NCI-H2196 treated with DMSO at 0.1 percent for 48 hours (cell line): Measurements from ENCODE around the gene CERS3.
"Not testable (repeated sequence)": the region's sequence is repeated elsewhere in the genome, so short reads cannot be mapped to it uniquely, and the experiment has no call there.

Source experiments
- DNase-seq: peaks from one replicate; lab custom pipeline; 2025; ENCODE audit not compliant: unreplicated experiment; lab: John Stamatoyannopoulos, UW

CERS3 gene

GRCh38 chr15:100468285-100468684, 60.5 kb downstream of the CERS3 start:
- DNase-seq, result no peak

DNA sequence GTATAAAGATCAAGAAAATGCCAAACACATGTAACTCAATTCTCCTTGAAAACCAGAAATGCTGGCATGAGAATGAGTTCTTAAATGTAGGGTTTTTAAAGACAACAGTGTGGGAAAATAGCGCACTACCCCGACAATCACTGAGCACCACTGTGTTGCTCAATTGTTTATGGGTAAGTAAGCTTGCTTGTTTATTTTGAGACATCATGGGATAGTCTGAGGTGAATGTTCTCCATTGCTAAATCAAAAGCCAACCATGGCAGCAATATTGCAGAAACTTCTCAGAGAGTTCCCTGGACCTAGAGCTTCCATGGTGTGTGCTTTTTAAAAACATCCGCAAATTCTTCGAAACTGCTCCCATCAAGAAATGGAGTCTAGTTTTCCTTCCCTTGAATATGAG, 62.7 kb downstream of the CERS3 start:
- DNase-seq, result no peak

DNA sequence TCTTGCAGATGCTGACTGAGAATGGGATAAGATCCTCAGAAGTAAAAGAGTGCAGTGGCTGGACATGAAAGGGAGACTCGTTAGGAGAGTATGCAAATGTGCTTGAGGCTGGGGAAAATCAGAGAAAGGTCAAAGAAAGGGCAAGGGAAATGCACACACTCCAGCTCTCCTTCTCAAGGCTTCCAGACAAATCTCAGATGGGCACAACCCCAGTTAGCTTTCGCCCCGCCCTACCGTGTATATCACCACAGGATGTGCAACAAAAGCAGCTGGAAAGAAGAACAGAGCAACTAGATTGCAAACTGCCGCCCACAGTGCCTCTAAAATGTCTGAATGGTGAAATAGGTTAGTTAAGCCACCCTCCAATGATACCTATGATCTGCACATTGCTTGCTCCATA, 63.9 kb downstream of the CERS3 start:
- DNase-seq, result no peak

- DNase-seq, result no peak
Observed at GRCh38 chr15:100464256-100464655, 64.5 kb downstream of the CERS3 start.

- DNase-seq, result no peak
Observed at GRCh38 chr15:100463515-100463914, 65.2 kb downstream of the CERS3 start.

DNA sequence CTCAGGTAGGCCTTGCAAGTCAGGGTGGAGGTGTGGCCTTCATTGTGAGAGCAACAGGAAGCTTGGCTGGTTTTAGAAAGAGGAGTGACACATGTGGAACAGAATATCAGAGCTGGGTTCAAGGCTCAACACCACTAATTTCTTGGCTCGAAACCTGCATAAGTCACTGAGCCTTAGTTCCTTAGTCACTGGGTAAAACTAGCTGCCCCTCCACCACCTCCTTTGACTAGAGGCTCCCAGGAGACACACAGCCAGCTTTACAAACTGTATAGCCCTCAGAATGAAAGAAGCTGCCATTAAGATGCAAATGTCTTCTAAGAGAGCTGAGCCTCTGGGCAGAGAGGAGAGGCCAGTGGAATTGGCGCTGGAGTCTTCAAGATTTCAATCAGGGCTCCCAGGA, 67.7 kb downstream of the CERS3 start:
- no peak for DNase-seq

- DNase-seq, result no peak
Observed at GRCh38 chr15:100457201-100457600, 71.5 kb downstream of the CERS3 start.

DNA sequence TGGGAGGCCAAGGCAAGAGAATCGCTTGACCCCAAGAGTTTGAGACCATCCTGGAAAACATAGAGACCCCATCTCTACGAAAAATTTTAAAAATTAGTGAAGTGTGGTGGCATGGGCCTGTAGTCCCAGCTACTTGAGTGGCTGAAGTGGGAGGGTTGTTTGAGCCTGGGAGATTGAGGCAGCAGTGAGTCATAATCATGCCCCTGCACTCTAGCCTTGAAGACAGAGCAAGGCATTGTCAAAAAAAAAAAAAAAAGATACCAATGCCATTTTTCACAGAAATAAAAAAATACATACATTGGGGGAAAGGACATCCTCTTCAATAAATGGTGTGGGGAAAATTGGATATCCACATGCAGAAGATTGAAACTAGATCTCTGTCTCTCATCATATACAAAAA, 74.6 kb downstream of the CERS3 start:
- no peak for DNase-seq

DNA sequence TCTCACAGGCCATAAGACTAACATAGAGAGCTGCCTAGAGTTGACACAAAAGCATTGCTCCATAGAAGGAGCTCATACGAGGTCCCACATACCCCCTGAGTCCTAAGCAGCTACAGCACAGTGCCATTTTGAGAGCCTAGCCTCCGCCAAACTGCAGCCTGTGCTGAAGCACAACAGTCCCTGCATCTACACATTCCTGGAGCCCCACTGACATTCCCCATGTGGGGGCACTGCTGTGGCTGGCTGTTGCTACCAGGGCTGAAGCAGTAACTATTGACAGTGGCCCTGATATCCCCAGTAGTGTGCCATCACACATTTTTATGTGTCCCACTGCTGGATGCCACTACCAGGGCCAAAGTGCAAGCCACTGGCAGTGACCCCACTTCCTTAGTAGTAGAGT, 80.3 kb downstream of the CERS3 start:
- DNase-seq, result no peak

DNA sequence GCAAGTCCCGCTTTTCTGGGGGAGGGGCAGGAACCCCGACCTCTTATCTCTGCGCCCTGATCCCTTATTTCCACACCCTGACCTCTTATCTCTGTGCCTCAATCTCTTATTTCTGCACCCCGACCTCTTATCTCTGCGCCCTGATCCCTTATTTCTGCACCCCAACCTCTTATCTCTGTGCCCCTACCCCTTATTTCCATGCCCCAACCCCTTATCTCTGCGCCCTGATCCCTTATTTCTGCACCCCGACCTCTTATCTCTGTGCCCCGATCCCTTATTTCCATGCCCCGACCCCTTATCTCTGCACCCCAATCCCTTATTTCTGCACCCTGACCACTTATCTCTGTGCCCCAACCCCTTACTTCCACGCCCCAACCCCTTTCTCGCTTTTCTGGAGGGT, 87.7 kb downstream of the CERS3 start:
- DNase-seq, result not testable (repeated sequence)

- DNase-seq, result no peak
Observed at GRCh38 chr15:100439514-100439913, 89.2 kb downstream of the CERS3 start.

DNA sequence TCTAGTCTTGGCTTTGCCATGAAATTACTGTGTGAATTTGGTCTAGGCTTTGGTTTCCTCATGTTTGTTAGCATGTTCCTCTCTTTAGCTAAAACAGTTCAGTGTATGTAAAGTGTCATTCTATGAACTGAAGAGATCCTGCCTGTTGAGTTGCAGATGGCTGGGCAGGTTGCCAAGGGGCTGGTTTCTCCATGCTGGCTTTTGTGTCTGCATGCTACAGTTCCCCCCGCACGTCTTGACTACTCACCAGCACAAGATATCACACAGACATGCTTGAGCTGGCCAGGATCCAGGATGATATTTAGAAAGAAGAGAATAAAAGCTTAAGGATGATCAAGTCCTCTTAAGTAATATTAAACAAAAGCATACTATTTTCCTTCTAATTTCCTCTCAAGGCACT, 90.2 kb downstream of the CERS3 start:
- DNase-seq, result no peak

DNA sequence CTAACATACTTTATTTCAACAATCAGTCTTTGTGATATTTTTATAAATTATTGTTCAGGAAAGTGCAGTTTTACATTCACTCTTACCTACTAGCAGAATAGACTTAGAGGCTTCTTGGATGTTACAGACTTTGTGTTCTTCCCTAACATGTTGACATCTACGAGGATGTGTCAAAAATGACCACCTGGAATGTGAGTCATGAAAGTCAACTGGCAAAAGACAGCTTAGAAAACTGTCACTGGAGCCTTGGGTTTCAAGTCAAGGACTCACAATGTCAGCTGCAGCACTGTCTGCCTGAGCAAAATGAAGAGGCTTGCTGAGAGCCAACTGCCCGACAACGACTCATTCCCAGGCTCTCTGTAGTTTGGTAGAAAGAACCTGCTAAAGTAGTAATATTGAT, 91.5 kb downstream of the CERS3 start:
- DNase-seq, result no peak

- no peak for DNase-seq
Observed at GRCh38 chr15:100434561-100434960, 94.2 kb downstream of the CERS3 start.

DNA sequence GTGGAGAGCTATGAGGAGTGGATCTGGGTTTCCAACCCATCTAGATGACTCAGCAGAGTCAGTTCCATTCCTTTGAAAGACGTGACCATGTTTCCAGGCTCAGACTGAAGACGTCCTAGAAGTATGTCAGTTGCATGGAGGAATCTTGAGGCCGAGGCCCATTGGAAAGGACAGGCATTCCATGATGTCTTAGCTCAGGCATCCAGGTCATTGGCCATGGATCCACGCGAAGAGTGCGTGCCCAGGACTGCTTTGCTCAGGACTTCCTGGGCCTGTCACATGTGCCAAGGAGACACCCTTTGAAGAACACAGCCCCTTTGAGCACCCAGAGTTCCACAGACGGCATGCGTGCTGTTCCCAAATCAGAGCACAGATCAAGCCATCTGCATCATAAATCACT, 94.7 kb downstream of the CERS3 start:
- no peak for DNase-seq

GRCh38 chr15:100433304-100433703, 95.4 kb downstream of the CERS3 start:
- DNase-seq, result no peak

GRCh38 chr15:100430411-100430810, 98.3 kb downstream of the CERS3 start:
- no peak for DNase-seq

GRCh38 chr15:100429116-100429728, 99.5 kb downstream of the CERS3 start:
- DNase-seq, result no peak

- no peak for DNase-seq
Observed at GRCh38 chr15:100426937-100427336, 101.8 kb downstream of the CERS3 start.

- DNase-seq, result no peak
Observed at GRCh38 chr15:100405179-100405578, 123.6 kb downstream of the CERS3 start.

- DNase-seq, result no peak
Observed at GRCh38 chr15:100400996-100401395, 127.8 kb downstream of the CERS3 start.

GRCh38 chr15:100394736-100395440, 133.9 kb downstream of the CERS3 start:
- no peak for DNase-seq

DNA sequence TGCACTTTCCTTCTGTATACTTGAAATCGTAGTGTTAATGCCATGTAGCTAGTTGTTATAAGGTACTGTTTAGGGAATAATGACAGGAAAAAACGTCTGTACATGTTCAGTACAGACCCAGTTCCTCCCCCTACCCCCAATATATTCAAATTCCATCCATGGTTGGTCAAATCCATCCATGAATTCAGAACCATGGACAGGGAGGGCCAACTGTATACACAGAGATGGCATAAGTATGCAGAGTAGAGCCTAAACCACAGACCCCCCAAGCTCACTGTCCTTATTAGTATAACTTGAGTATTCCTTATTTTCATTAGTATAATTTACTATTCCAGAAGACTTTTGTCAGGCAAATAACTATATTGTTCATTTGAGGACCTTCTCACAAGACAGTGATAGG, 135.7 kb downstream of the CERS3 start:
- DNase-seq, result no peak
